ENCODE results near the gene CDH23. TPM values are rescaled to one million over a fixed set of nuclear protein-coding genes. Genes with fewer than 3 reads are reported as not detected.

Gene CDH23
- polyA plus RNA-seq, 1 donor from 2014 or later: not detected

GRCh38 chr10:71442000-71442399, 45.3 kb downstream of the CDH23 start:
- Mint-ChIP-seq H3K36me3 (no peaks in the 10 kb centered on the region), H3K27ac (no peak overlapping the region), H3K4me3 (no peak overlapping the region), H3K9me3 (no peaks in the 10 kb centered on the region), H3K4me1 (no peaks in the 10 kb centered on the region), H3K27me3 (no peaks in the 10 kb centered on the region)

- Mint-ChIP-seq H3K36me3 (no peaks in the 10 kb centered on the region), H3K27me3 (no peaks in the 10 kb centered on the region), H3K27ac (no peak overlapping the region), H3K9me3 (no peaks in the 10 kb centered on the region), H3K4me3 (no peak overlapping the region), H3K4me1 (no peaks in the 10 kb centered on the region)
Observed at GRCh38 chr10:71442859-71443570, 46.3 kb downstream of the CDH23 start.

GRCh38 chr10:71443676-71444075, 47.0 kb downstream of the CDH23 start:
- no peak overlapping the region for H3K4me3 Mint-ChIP-seq
- no peaks in the 10 kb centered on the region for H3K27me3 Mint-ChIP-seq
- H3K4me1 Mint-ChIP-seq: no peaks in the 10 kb centered on the region
- H3K36me3 Mint-ChIP-seq: no peaks in the 10 kb centered on the region
- no peak overlapping the region for H3K27ac Mint-ChIP-seq
- H3K9me3 Mint-ChIP-seq: no peaks in the 10 kb centered on the region

- Mint-ChIP-seq H3K9me3 (no peaks in the 10 kb centered on the region), H3K27ac (no peak overlapping the region), H3K4me1 (no peaks in the 10 kb centered on the region), H3K4me3 (no peak overlapping the region), H3K36me3 (no peaks in the 10 kb centered on the region), H3K27me3 (no peaks in the 10 kb centered on the region)
Observed at GRCh38 chr10:71444284-71445054, 47.7 kb downstream of the CDH23 start.

- no peak overlapping the region for H3K4me3 Mint-ChIP-seq
- H3K36me3 Mint-ChIP-seq: peaks cover 2% of the 10 kb centered on the region
- no peaks in the 10 kb centered on the region for H3K4me1 Mint-ChIP-seq
- H3K27me3 Mint-ChIP-seq: no peaks in the 10 kb centered on the region
- no peaks in the 10 kb centered on the region for H3K9me3 Mint-ChIP-seq
- H3K27ac Mint-ChIP-seq: no peak overlapping the region
Observed at GRCh38 chr10:71447676-71448075, 51.0 kb downstream of the CDH23 start.

- peaks cover 2% of the 10 kb centered on the region for H3K36me3 Mint-ChIP-seq
- H3K9me3 Mint-ChIP-seq: no peaks in the 10 kb centered on the region
- no peak overlapping the region for H3K4me3 Mint-ChIP-seq
- H3K27me3 Mint-ChIP-seq: no peaks in the 10 kb centered on the region
- H3K4me1 Mint-ChIP-seq: no peaks in the 10 kb centered on the region
- H3K27ac Mint-ChIP-seq: no peak overlapping the region
Observed at GRCh38 chr10:71448146-71448545, 51.4 kb downstream of the CDH23 start.

- Mint-ChIP-seq H3K27ac (no peak overlapping the region), H3K36me3 (peaks cover 2% of the 10 kb centered on the region), H3K4me1 (no peaks in the 10 kb centered on the region), H3K4me3 (no peak overlapping the region), H3K27me3 (no peaks in the 10 kb centered on the region), H3K9me3 (no peaks in the 10 kb centered on the region)
Observed at GRCh38 chr10:71449026-71449425, 52.3 kb downstream of the CDH23 start.

- no peak overlapping the region for H3K4me3 Mint-ChIP-seq
- peaks cover 2% of the 10 kb centered on the region for H3K36me3 Mint-ChIP-seq
- H3K27me3 Mint-ChIP-seq: no peaks in the 10 kb centered on the region
- H3K4me1 Mint-ChIP-seq: no peaks in the 10 kb centered on the region
- H3K27ac Mint-ChIP-seq: no peak overlapping the region
- no peaks in the 10 kb centered on the region for H3K9me3 Mint-ChIP-seq
Observed at GRCh38 chr10:71451754-71452153, 55.0 kb downstream of the CDH23 start.

GRCh38 chr10:71453186-71453585, 56.5 kb downstream of the CDH23 start:
- H3K4me1 Mint-ChIP-seq: no peaks in the 10 kb centered on the region
- no peaks in the 10 kb centered on the region for H3K9me3 Mint-ChIP-seq
- H3K27me3 Mint-ChIP-seq: peaks cover 3% of the 10 kb centered on the region
- H3K4me3 Mint-ChIP-seq: no peak overlapping the region
- peaks cover 2% of the 10 kb centered on the region for H3K36me3 Mint-ChIP-seq
- H3K27ac Mint-ChIP-seq: peak overlapping the region in 1 of 3 donors; percentile 76

GRCh38 chr10:71454347-71454746, 57.6 kb downstream of the CDH23 start:
- Mint-ChIP-seq H3K27ac (no peak overlapping the region), H3K4me3 (no peak overlapping the region), H3K9me3 (no peaks in the 10 kb centered on the region), H3K36me3 (peaks cover 2% of the 10 kb centered on the region), H3K27me3 (peaks cover 3% of the 10 kb centered on the region), H3K4me1 (no peaks in the 10 kb centered on the region)

- no peaks in the 10 kb centered on the region for H3K4me1 Mint-ChIP-seq
Observed at GRCh38 chr10:71455035-71455434, 58.3 kb downstream of the CDH23 start.

GRCh38 chr10:71456631-71457030, 59.9 kb downstream of the CDH23 start:
- Mint-ChIP-seq H3K4me1 (no peaks in the 10 kb centered on the region), H3K36me3 (no peaks in the 10 kb centered on the region), H3K9me3 (no peaks in the 10 kb centered on the region), H3K4me3 (no peak overlapping the region), H3K27ac (no peak overlapping the region), H3K27me3 (peaks cover 3% of the 10 kb centered on the region)

More at GRCh38 chr10:71455035-71455434, 58.3 kb downstream of the CDH23 start:
- Mint-ChIP-seq H3K9me3 (no peaks in the 10 kb centered on the region), H3K36me3 (peaks cover 2% of the 10 kb centered on the region), H3K27me3 (peaks cover 3% of the 10 kb centered on the region), H3K27ac (no peak overlapping the region), H3K4me3 (no peak overlapping the region)

GRCh38 chr10:71457908-71458307, 61.2 kb downstream of the CDH23 start:
- H3K36me3 Mint-ChIP-seq: no peaks in the 10 kb centered on the region
- H3K27me3 Mint-ChIP-seq: peaks cover 4% of the 10 kb centered on the region
- H3K4me3 Mint-ChIP-seq: no peak overlapping the region
- H3K9me3 Mint-ChIP-seq: no peaks in the 10 kb centered on the region
- H3K4me1 Mint-ChIP-seq: no peaks in the 10 kb centered on the region
- no peak overlapping the region for H3K27ac Mint-ChIP-seq

- H3K36me3 Mint-ChIP-seq: no peaks in the 10 kb centered on the region
- H3K27ac Mint-ChIP-seq: no peak overlapping the region
- no peaks in the 10 kb centered on the region for H3K4me1 Mint-ChIP-seq
- no peak overlapping the region for H3K4me3 Mint-ChIP-seq
- H3K27me3 Mint-ChIP-seq: peaks cover 4% of the 10 kb centered on the region
- no peaks in the 10 kb centered on the region for H3K9me3 Mint-ChIP-seq
Observed at GRCh38 chr10:71458387-71458786, 61.7 kb downstream of the CDH23 start.

- Mint-ChIP-seq H3K4me1 (no peaks in the 10 kb centered on the region), H3K4me3 (no peak overlapping the region), H3K27me3 (peaks cover 4% of the 10 kb centered on the region), H3K9me3 (no peaks in the 10 kb centered on the region), H3K36me3 (no peaks in the 10 kb centered on the region), H3K27ac (no peak overlapping the region)
Observed at GRCh38 chr10:71459513-71459912, 62.8 kb downstream of the CDH23 start.

- H3K27ac Mint-ChIP-seq: no peak overlapping the region
- H3K27me3 Mint-ChIP-seq: peaks cover 4% of the 10 kb centered on the region
- no peaks in the 10 kb centered on the region for H3K4me1 Mint-ChIP-seq
- no peaks in the 10 kb centered on the region for H3K36me3 Mint-ChIP-seq
- no peak overlapping the region for H3K4me3 Mint-ChIP-seq
- no peaks in the 10 kb centered on the region for H3K9me3 Mint-ChIP-seq
Observed at GRCh38 chr10:71460615-71461014, 63.9 kb downstream of the CDH23 start.
